Mucosa of rectum (tissue), 2 donors: Measurements from ENCODE around the gene IL4I1.
"Not testable (repeated sequence)": the region's sequence is repeated elsewhere in the genome, so short reads cannot be mapped to it uniquely, and the experiment has no call there.

Experiments
- H3K27ac ChIP-seq, 2 donors: one replicate each; pipeline ENCODE4 v1.7.0; 2013; ENCODE audit warnings: inconsistent platforms in 2 of 2, low read depth in 2 of 2, low read length in 2 of 2
- H3K27me3 ChIP-seq, 2 donors: one replicate each; pipeline ENCODE4 v1.7.0; 2013; ENCODE audit warnings: low read length in 2 of 2; ENCODE audit not compliant: control insufficient read depth in 2 of 2, insufficient read depth in 2 of 2
- H3K36me3 ChIP-seq, 2 donors: one replicate each; pipeline ENCODE4 v1.7.0; 2013; ENCODE audit warnings: low read length in 2 of 2; ENCODE audit not compliant: control insufficient read depth in 2 of 2, insufficient read depth in 2 of 2
- H3K4me1 ChIP-seq, 2 donors: one replicate each; pipeline ENCODE4 v1.7.0; 2013; ENCODE audit warnings: low read length in 2 of 2, mild to moderate bottlenecking in 1 of 2; ENCODE audit not compliant: control insufficient read depth in 2 of 2, insufficient read depth in 2 of 2
- H3K4me3 ChIP-seq, 2 donors: one replicate each; pipeline ENCODE4 v1.7.0; 2013; ENCODE audit warnings: low read length in 2 of 2
- H3K9ac ChIP-seq, 2 donors: one replicate each; pipeline ENCODE4 v1.7.0; 2013; ENCODE audit warnings: low read length in 2 of 2, low read depth in 1 of 2, mild to moderate bottlenecking in 1 of 2
- H3K9me3 ChIP-seq, 2 donors: one replicate each; pipeline ENCODE4 v1.7.0; 2013; ENCODE audit warnings: low read length in 2 of 2; ENCODE audit not compliant: control insufficient read depth in 2 of 2
- donor health status: healthy.
- donor health status: Normal muscosa, but diverticular disease.

Gene IL4I1

GRCh38 chr19:49932041-49932451 is 35.4 kb upstream of the IL4I1 start:
- Histone ChIP-seq H3K27ac (no peak overlapping the region), H3K4me3 (no peak overlapping the region), H3K36me3 (peaks cover 0 to 12% of the 10 kb centered on the region in 2 donors), H3K9ac (no peak overlapping the region), H3K27me3 (no peaks in the 10 kb centered on the region), H3K4me1 (peaks cover 8 to 14% of the 10 kb centered on the region in 2 donors), H3K9me3 (no peaks in the 10 kb centered on the region)

GRCh38 chr19:49931293-49932040 is 34.8 kb upstream of the IL4I1 start:
- H3K27me3 ChIP-seq = no peaks in the 10 kb centered on the region
- H3K9ac ChIP-seq = no peak overlapping the region
- H3K27ac ChIP-seq = no peak overlapping the region
- H3K4me3 ChIP-seq = no peak overlapping the region
- no peaks in the 10 kb centered on the region for H3K9me3 ChIP-seq
- H3K36me3 ChIP-seq = peaks cover 0 to 17% of the 10 kb centered on the region in 2 donors
- peaks cover 8 to 14% of the 10 kb centered on the region in 2 donors for H3K4me1 ChIP-seq

- H3K27ac ChIP-seq = peak overlapping the region in 1 of 2 donors; percentile 97
- H3K36me3 ChIP-seq = peaks cover 0 to 19% of the 10 kb centered on the region in 2 donors
- H3K9me3 ChIP-seq = no peaks in the 10 kb centered on the region
- H3K9ac ChIP-seq = no peak overlapping the region
- H3K27me3 ChIP-seq = no peaks in the 10 kb centered on the region
- peaks cover 8 to 14% of the 10 kb centered on the region in 2 donors for H3K4me1 ChIP-seq
- H3K4me3 ChIP-seq = peak overlapping the region; percentile 11 to 90
Measured at GRCh38 chr19:49930483-49931011, 33.9 kb upstream of the IL4I1 start.

GRCh38 chr19:49929611-49930482 is 33.2 kb upstream of the IL4I1 start:
- H3K27ac ChIP-seq = peak overlapping the region; percentile 93 to 97
- peak overlapping the region; percentile 87 to 90 for H3K9ac ChIP-seq
- peak overlapping the region; percentile 90 to 96 for H3K4me3 ChIP-seq
- no peaks in the 10 kb centered on the region for H3K27me3 ChIP-seq
- H3K36me3 ChIP-seq = peaks cover 0 to 21% of the 10 kb centered on the region in 2 donors
- peaks cover 8 to 14% of the 10 kb centered on the region in 2 donors for H3K4me1 ChIP-seq
- no peaks in the 10 kb centered on the region for H3K9me3 ChIP-seq

- Histone ChIP-seq H3K4me1 (peaks cover 8 to 14% of the 10 kb centered on the region in 2 donors), H3K27ac (peak within 1 kb of the TSS; percentile 93 to 97), H3K27me3 (no peaks in the 10 kb centered on the region), H3K4me3 (peak within 1 kb of the TSS; percentile 90 to 96), H3K9ac (peak within 1 kb of the TSS; percentile 87 to 90), H3K36me3 (peaks cover under 1 to 27% of the 10 kb centered on the region in 2 donors), H3K9me3 (no peaks in the 10 kb centered on the region)
Measured at GRCh38 chr19:49929121-49929610, 32.5 kb upstream of the IL4I1 start, which contains the start of the genes ATF5 and NUP62. Gene ATF5 (plus strand): TSS chr19:49929205. CDS start chr19:49930851, 1,646 bp downstream. Gene NUP62 (minus strand): TSS chr19:49929504. CDS start chr19:49909807, 19,697 bp downstream.

- peaks cover 9 to 36% of the 10 kb centered on the region in 2 donors for H3K36me3 ChIP-seq
- peaks cover 8 to 17% of the 10 kb centered on the region in 2 donors for H3K4me1 ChIP-seq
- no peaks in the 10 kb centered on the region for H3K27me3 ChIP-seq
- no peaks in the 10 kb centered on the region for H3K9me3 ChIP-seq
- no peak overlapping the region for H3K27ac ChIP-seq
- H3K4me3 ChIP-seq = peak overlapping the region in 1 of 2 donors; percentile 0
- H3K9ac ChIP-seq = peak overlapping the region in 1 of 2 donors; percentile 8
Measured at GRCh38 chr19:49927526-49928264, 31.0 kb upstream of the IL4I1 start.

- peaks cover 8 to 17% of the 10 kb centered on the region in 2 donors for H3K4me1 ChIP-seq
- H3K9me3 ChIP-seq = no peaks in the 10 kb centered on the region
- H3K36me3 ChIP-seq = peaks cover 16 to 42% of the 10 kb centered on the region in 2 donors
- H3K27me3 ChIP-seq = no peaks in the 10 kb centered on the region
- H3K27ac ChIP-seq = no peak overlapping the region
- no peak overlapping the region for H3K4me3 ChIP-seq
- no peak overlapping the region for H3K9ac ChIP-seq
Measured at GRCh38 chr19:49926515-49926914, 29.8 kb upstream of the IL4I1 start.

- H3K9me3 ChIP-seq = no peaks in the 10 kb centered on the region
- H3K4me1 ChIP-seq = peaks cover 8 to 17% of the 10 kb centered on the region in 2 donors
- no peak overlapping the region for H3K9ac ChIP-seq
- H3K27me3 ChIP-seq = no peaks in the 10 kb centered on the region
- peaks cover 16 to 47% of the 10 kb centered on the region in 2 donors for H3K36me3 ChIP-seq
- H3K4me3 ChIP-seq = no peak overlapping the region
- no peak overlapping the region for H3K27ac ChIP-seq
Measured at GRCh38 chr19:49925486-49925885, 28.8 kb upstream of the IL4I1 start.

- Histone ChIP-seq H3K36me3 (peaks cover 16 to 47% of the 10 kb centered on the region in 2 donors), H3K4me1 (peaks cover 8 to 17% of the 10 kb centered on the region in 2 donors)
Measured at GRCh38 chr19:49924881-49925210, 28.2 kb upstream of the IL4I1 start.

More at GRCh38 chr19:49924881-49925210, 28.2 kb upstream of the IL4I1 start:
- H3K27me3 ChIP-seq, H3K9ac ChIP-seq, H3K27ac ChIP-seq, H3K9me3 ChIP-seq, H3K4me3 ChIP-seq: not testable (repeated sequence)
